Measurements from ENCODE around the gene REPS2.

The REPS2 gene

GRCh38 chrX:16977771-16978170 is 31.3 kb downstream of the REPS2 start:
- no peak for TF ChIP-seq CTCF (IDR thresholded peaks at IDR 0.05; ENCODE audit: insufficient read depth, low read length, poor library complexity, severe bottlenecking)
- no peak for DNase-seq (ENCODE audit: extremely low read depth, insufficient read length)

DNA sequence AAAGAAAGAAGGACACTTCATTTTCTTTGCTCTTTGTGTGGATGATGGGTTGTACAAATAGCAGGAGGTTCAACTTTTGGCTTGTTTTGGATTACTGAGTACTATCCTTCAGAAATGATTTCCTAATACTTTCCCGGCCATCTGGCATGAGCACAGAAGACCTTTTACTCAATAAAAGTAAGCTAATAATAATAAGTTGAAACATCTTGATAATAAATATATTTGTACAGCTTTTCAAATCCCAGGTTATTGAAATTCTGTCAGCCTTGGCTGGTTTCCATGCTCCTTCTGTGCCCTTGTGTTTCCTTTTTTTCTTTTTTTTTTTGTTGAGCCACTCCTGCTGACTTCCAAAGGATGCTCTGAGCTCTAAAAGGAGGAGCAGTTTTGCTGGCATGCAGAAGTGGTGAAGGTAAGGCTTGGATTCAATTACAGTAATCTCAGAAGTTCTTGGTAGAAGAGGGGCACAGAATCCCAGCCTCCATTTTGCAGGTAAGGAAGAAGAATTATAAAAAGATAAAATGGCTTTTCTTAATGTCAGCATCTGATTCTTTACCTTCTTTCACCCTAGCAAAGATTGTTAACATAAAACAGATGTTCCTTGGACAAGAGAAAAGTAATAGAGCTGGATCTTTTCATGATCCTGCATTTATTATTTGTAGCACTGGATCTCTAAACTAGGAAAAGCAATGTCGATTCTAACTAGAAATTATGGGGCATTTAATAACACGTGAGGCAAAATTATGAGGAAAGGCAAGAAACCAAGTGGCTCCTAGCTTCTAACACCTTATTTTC is 31.9 kb downstream of the REPS2 start:
- H3K36me3 ChIP-seq (ENCODE audit: control insufficient read depth, insufficient read depth, low read length), result no peaks in the 10 kb centered on the region
- TF ChIP-seq CTCF (IDR thresholded peaks at IDR 0.05; ENCODE audit: insufficient read depth, low read length, poor library complexity, severe bottlenecking), result no peak
- H3K4me3 ChIP-seq (replicated peaks; ENCODE audit: low read depth, low read length), result no peak overlapping the region

More at GRCh38 chrX:16977771-16978170, 31.3 kb downstream of the REPS2 start:
- H3K27me3 ChIP-seq (replicated peaks; ENCODE audit: control insufficient read depth, insufficient read depth, low read length), result no peaks in the 10 kb centered on the region; the same call in 1 of the 2 replicates
- H3K36me3 ChIP-seq (ENCODE audit: control insufficient read depth, insufficient read depth, low read length), result no peaks in the 10 kb centered on the region
- H3K4me3 ChIP-seq (replicated peaks; ENCODE audit: low read depth, low read length), result no peak overlapping the region

DNA sequence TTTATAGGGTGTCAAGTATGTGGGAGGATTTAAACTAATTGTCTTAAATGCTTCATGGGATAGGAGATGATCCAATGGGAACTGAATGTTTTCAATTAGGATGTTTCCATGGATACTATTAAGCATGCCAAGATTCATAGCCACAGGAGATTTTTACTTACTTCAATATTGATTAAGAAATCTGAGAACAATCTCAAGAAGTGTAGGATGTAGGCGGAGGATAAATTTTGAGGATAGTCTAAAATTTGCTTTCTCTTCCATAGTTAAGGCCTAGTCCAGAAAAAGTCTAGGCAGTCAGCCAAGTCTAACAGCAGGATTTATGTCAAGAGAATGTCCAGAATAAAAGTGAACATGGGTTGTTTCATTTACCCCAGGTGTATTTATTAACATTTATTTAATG is 32.8 kb downstream of the REPS2 start:
- DNase-seq (ENCODE audit: extremely low read depth, insufficient read length), result no peak
- H3K4me3 ChIP-seq (replicated peaks; ENCODE audit: low read depth, low read length), result no peak overlapping the region
- TF ChIP-seq CTCF (IDR thresholded peaks at IDR 0.05; ENCODE audit: insufficient read depth, low read length, poor library complexity, severe bottlenecking), result no peak
- no peaks in the 10 kb centered on the region for H3K36me3 ChIP-seq (ENCODE audit: control insufficient read depth, insufficient read depth, low read length)
- no peaks in the 10 kb centered on the region; the same call in 1 of the 2 replicates for H3K27me3 ChIP-seq (replicated peaks; ENCODE audit: control insufficient read depth, insufficient read depth, low read length)

More for the DNA sequence above, 31.9 kb downstream of the REPS2 start:
- H3K27me3 ChIP-seq (replicated peaks; ENCODE audit: control insufficient read depth, insufficient read depth, low read length), result no peaks in the 10 kb centered on the region; the same call in 1 of the 2 replicates
- DNase-seq (ENCODE audit: extremely low read depth, insufficient read length), result no peak

- no peak for DNase-seq (ENCODE audit: extremely low read depth, insufficient read length)
Observed at GRCh38 chrX:16981209-16981608, 34.8 kb downstream of the REPS2 start.

DNA sequence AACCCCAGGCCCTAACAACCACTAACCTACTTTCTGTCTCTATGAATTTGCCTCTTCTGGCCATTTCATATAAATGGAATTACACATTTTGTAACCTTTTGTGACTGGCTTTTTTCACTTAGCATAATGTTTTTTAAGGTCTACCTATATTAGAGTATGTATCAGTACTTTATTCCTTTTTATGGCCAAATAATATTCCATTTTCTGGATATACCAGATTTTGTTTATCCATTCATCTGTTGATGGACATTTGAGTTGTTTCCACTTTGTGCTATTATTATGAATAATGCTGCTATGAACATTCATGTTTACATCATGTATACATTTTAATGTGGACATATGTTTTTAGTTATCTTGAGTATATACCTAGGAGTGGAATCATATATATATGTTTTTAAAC is 35.5 kb downstream of the REPS2 start:
- no peak overlapping the region for H3K4me3 ChIP-seq (replicated peaks; ENCODE audit: low read depth, low read length)
- no peak for TF ChIP-seq CTCF (IDR thresholded peaks at IDR 0.05; ENCODE audit: insufficient read depth, low read length, poor library complexity, severe bottlenecking)
- no peaks in the 10 kb centered on the region for H3K36me3 ChIP-seq (ENCODE audit: control insufficient read depth, insufficient read depth, low read length)
- no peak for DNase-seq (ENCODE audit: extremely low read depth, insufficient read length)
- no peaks in the 10 kb centered on the region; the same call in 1 of the 2 replicates for H3K27me3 ChIP-seq (replicated peaks; ENCODE audit: control insufficient read depth, insufficient read depth, low read length)

More at GRCh38 chrX:16981209-16981608, 34.8 kb downstream of the REPS2 start:
- Histone ChIP-seq H3K4me3 (replicated peaks; ENCODE audit: low read depth, low read length) (no peak overlapping the region), H3K36me3 (ENCODE audit: control insufficient read depth, insufficient read depth, low read length) (no peaks in the 10 kb centered on the region), H3K27me3 (replicated peaks; ENCODE audit: control insufficient read depth, insufficient read depth, low read length) (no peaks in the 10 kb centered on the region; the same call in 1 of the 2 replicates)
- TF ChIP-seq CTCF (IDR thresholded peaks at IDR 0.05; ENCODE audit: insufficient read depth, low read length, poor library complexity, severe bottlenecking), result no peak
